Endothelial cell of hepatic sinusoid (primary cell): ENCODE data around the gene PIK3R1.

ENCODE experiments used
- in situ Hi-C: cut with HindIII; loops from 2 replicates; pipeline ENCODE4 v1.10.0; 2017; ENCODE audit warnings: low sequenced_read_pairs

Gene PIK3R1

GRCh38 chr5:68250661-68251298 is 35.2 kb downstream of the PIK3R1 start:
- in situ Hi-C loops, result loop anchor here (5.0 to 10.0 kb wide), 2 partner anchors 73 to 996 kb away; no protein-coding TSS in a partner anchor

GRCh38 chr5:68251386-68251785 is 35.8 kb downstream of the PIK3R1 start:
- in situ Hi-C loops, result loop anchor here (5.0 to 10.0 kb wide), 2 partner anchors 74 to 997 kb away; no protein-coding TSS in a partner anchor

GRCh38 chr5:68251804-68252522 is 36.4 kb downstream of the PIK3R1 start:
- in situ Hi-C loops, result loop anchor here (5.0 to 10.0 kb wide), 2 partner anchors 75 to 997 kb away; no protein-coding TSS in a partner anchor

- in situ Hi-C loops, result loop anchor here (5.0 to 10.0 kb wide), 2 partner anchors 76 to 998 kb away; no protein-coding TSS in a partner anchor
Observed at GRCh38 chr5:68252673-68253623, 37.4 kb downstream of the PIK3R1 start.

- in situ Hi-C loops, result loop anchor here (5.0 to 10.0 kb wide), 2 partner anchors 77 to 999 kb away; no protein-coding TSS in a partner anchor
Observed at GRCh38 chr5:68253624-68254585, 38.3 kb downstream of the PIK3R1 start.

GRCh38 chr5:68254810-68255209 is 39.3 kb downstream of the PIK3R1 start:
- in situ Hi-C loops, result loop anchor here (5.0 to 10.0 kb wide), 2 partner anchors 78 to 1000 kb away; no protein-coding TSS in a partner anchor

GRCh38 chr5:68255305-68256120 is 40.0 kb downstream of the PIK3R1 start:
- in situ Hi-C loops, result loop anchor here (10.0 kb wide), 1 partner anchor 1001 kb away; no protein-coding TSS in a partner anchor

GRCh38 chr5:68257210-68257609 is 41.7 kb downstream of the PIK3R1 start:
- in situ Hi-C loops, result loop anchor here (10.0 kb wide), 1 partner anchor 1002 kb away; no protein-coding TSS in a partner anchor

- in situ Hi-C loops, result loop anchor here (10.0 kb wide), 1 partner anchor 1004 kb away; no protein-coding TSS in a partner anchor
Observed at GRCh38 chr5:68258531-68258930, 43.0 kb downstream of the PIK3R1 start.

GRCh38 chr5:68259700-68260099 is 44.1 kb downstream of the PIK3R1 start:
- in situ Hi-C loops, result loop anchor here (10.0 kb wide), 1 partner anchor 1005 kb away; no protein-coding TSS in a partner anchor

GRCh38 chr5:68260467-68260866 is 44.9 kb downstream of the PIK3R1 start:
- in situ Hi-C loops, result no loop called here

GRCh38 chr5:68261169-68261568 is 45.6 kb downstream of the PIK3R1 start:
- in situ Hi-C loops, result no loop called here

- in situ Hi-C loops, result no loop called here
Observed at GRCh38 chr5:68261569-68262065, 46.1 kb downstream of the PIK3R1 start.

- in situ Hi-C loops, result no loop called here
Observed at GRCh38 chr5:68264024-68264956, 48.7 kb downstream of the PIK3R1 start.

GRCh38 chr5:68265347-68265746 is 49.8 kb downstream of the PIK3R1 start:
- in situ Hi-C loops, result no loop called here

GRCh38 chr5:68265822-68266395 is 50.4 kb downstream of the PIK3R1 start:
- in situ Hi-C loops, result no loop called here

- in situ Hi-C loops, result no loop called here
Observed at GRCh38 chr5:68266457-68266856, 50.9 kb downstream of the PIK3R1 start.
